Trophoblast cell (in vitro differentiated cells and primary cell): Measurements from ENCODE around the gene TRAT1.

ENCODE experiments used
- DNase-seq, 2 donors: peaks; one replicate each; pipeline ENCODE4 v3.0.0-alpha.2; 2016
- H2AFZ ChIP-seq: 2 replicates; pipeline ENCODE4 v1.6.1; 2013; ENCODE audit warnings: low read length, moderate library complexity, mild to moderate bottlenecking; ENCODE audit not compliant: insufficient read depth, poor library complexity
- H2AK5ac ChIP-seq: 2 replicates; pipeline ENCODE4 v1.6.1; 2013; ENCODE audit warnings: mild to moderate bottlenecking, low read length
- H2BK120ac ChIP-seq: 2 replicates; pipeline ENCODE4 v1.6.1; 2013; ENCODE audit warnings: low read length, mild to moderate bottlenecking, moderate library complexity; ENCODE audit not compliant: insufficient read depth, poor library complexity
- H2BK12ac ChIP-seq: 2 replicates; pipeline ENCODE4 v1.6.1; 2013; ENCODE audit warnings: mild to moderate bottlenecking, low read length, moderate library complexity
- H2BK5ac ChIP-seq: 2 replicates; pipeline ENCODE4 v1.6.1; 2013; ENCODE audit warnings: low read length, low read depth, moderate library complexity, mild to moderate bottlenecking; ENCODE audit not compliant: poor library complexity
- H3K14ac ChIP-seq: 2 replicates; pipeline ENCODE4 v1.6.1; 2013; ENCODE audit warnings: mild to moderate bottlenecking, low read length
- H3K18ac ChIP-seq: 2 replicates; pipeline ENCODE4 v1.6.1; 2013; ENCODE audit warnings: mild to moderate bottlenecking, low read length
- H3K23ac ChIP-seq: 2 replicates; pipeline ENCODE4 v1.6.1; 2013; ENCODE audit warnings: low read length
- H3K27ac ChIP-seq: 2 replicates; pipeline ENCODE4 v1.5.1; 2013; ENCODE audit warnings: low read depth, mild to moderate bottlenecking, inconsistent platforms, low read length, moderate library complexity
- H3K27me3 ChIP-seq: 2 replicates; pipeline ENCODE4 v1.6.1; 2013; ENCODE audit warnings: inconsistent platforms, mild to moderate bottlenecking, low read length, moderate library complexity; ENCODE audit not compliant: insufficient read depth
- H3K36me3 ChIP-seq, 2 experiments: 1 replicate in 1 of 2; 2 replicates in 1 of 2; pipeline ENCODE4 v1.6.1; 2013; ENCODE audit warnings: low read length in 2 of 2, mild to moderate bottlenecking in 2 of 2, moderate library complexity in 1 of 2; ENCODE audit not compliant: insufficient read depth in 2 of 2, control insufficient read depth in 1 of 2
- H3K4ac ChIP-seq: 2 replicates; pipeline ENCODE4 v1.6.1; 2013; ENCODE audit warnings: low read depth, mild to moderate bottlenecking, low read length, moderate library complexity
- H3K4me1 ChIP-seq, 2 experiments: 1 replicate in 1 of 2; 2 replicates in 1 of 2; pipeline ENCODE4 v1.6.1; 2013; ENCODE audit warnings: low read length in 2 of 2, mild to moderate bottlenecking in 2 of 2, moderate library complexity in 1 of 2; ENCODE audit not compliant: insufficient read depth in 2 of 2, control insufficient read depth in 1 of 2
- H3K4me2 ChIP-seq: 2 replicates; pipeline ENCODE4 v1.6.1; 2013; ENCODE audit warnings: inconsistent platforms, mild to moderate bottlenecking, low read length, moderate library complexity
- H3K4me3 ChIP-seq: 2 replicates; pipeline ENCODE4 v1.5.1; 2013; ENCODE audit warnings: mild to moderate bottlenecking, low read depth, low read length, inconsistent platforms
- H3K79me1 ChIP-seq: one replicate; pipeline ENCODE4 v1.6.1; 2013; ENCODE audit warnings: low read length
- H3K79me2 ChIP-seq: 2 replicates; pipeline ENCODE4 v1.6.1; 2013; ENCODE audit warnings: low read length, mild to moderate bottlenecking; ENCODE audit not compliant: control insufficient read depth, insufficient read depth, poor library complexity
- H3K9ac ChIP-seq: 2 replicates; pipeline ENCODE4 v1.6.1; 2013; ENCODE audit warnings: mild to moderate bottlenecking, low read length
- H3K9me3 ChIP-seq: 2 replicates; pipeline ENCODE4 v1.6.1; 2013; ENCODE audit warnings: low read depth, mild to moderate bottlenecking, control low read depth, inconsistent platforms, low read length; ENCODE audit not compliant: insufficient read depth
- H4K12ac ChIP-seq: 2 replicates; pipeline ENCODE4 v1.6.1; 2013; ENCODE audit warnings: low read depth, mild to moderate bottlenecking, low read length, moderate library complexity
- H4K8ac ChIP-seq: 2 replicates; pipeline ENCODE4 v1.6.1; 2013; ENCODE audit warnings: low read depth, mild to moderate bottlenecking, low read length, moderate library complexity
- H4K91ac ChIP-seq: one replicate; pipeline ENCODE4 v1.6.1; 2013; ENCODE audit warnings: low read depth, mild to moderate bottlenecking, low read length, moderate library complexity
- WGBS: extraction: QIAGEN DNeasy Blood & Tissue Kit; methylation state at CpG from one replicate; pipeline ENCODE4 v1.1.7; 2013; ENCODE audit warnings: missing lambda C conversion rate; ENCODE audit not compliant: insufficient read length, insufficient coverage; ENCODE audit errors: extremely low coverage; 5-methylcytosine and 5-hydroxymethylcytosine counted together

The TRAT1 gene

GRCh38 chr3:108791473-108791872 lies 31.1 kb upstream of the TRAT1 start:
- WGBS: no CpG with 5 or more reads among the region's 3 CpGs
- H3K4me3 ChIP-seq: no peak overlapping the region
- no peak overlapping the region for H4K8ac ChIP-seq
- H3K9me3 ChIP-seq: no peaks in the 10 kb centered on the region
- no peak overlapping the region for H3K4ac ChIP-seq
- no peaks in the 10 kb centered on the region for H3K36me3 ChIP-seq
- no peak for DNase-seq
- no peak overlapping the region for H3K14ac ChIP-seq
- H4K91ac ChIP-seq: no peak overlapping the region
- H2AK5ac ChIP-seq: no peak overlapping the region
- H3K4me1 ChIP-seq: no peaks in the 10 kb centered on the region
- no peak overlapping the region for H3K18ac ChIP-seq
- no peak overlapping the region for H3K27ac ChIP-seq
- no peak overlapping the region for H3K23ac ChIP-seq
- no peak overlapping the region for H2BK12ac ChIP-seq
- H2BK5ac ChIP-seq: no peak overlapping the region
- H3K79me1 ChIP-seq: no peaks in the 10 kb centered on the region
- no peak overlapping the region for H3K4me2 ChIP-seq
- no peak overlapping the region for H3K9ac ChIP-seq
- H4K12ac ChIP-seq: no peak overlapping the region
- H3K27me3 ChIP-seq: no peaks in the 10 kb centered on the region
- no peak overlapping the region for H2AFZ ChIP-seq
- no peak overlapping the region for H2BK120ac ChIP-seq
- no peaks in the 10 kb centered on the region for H3K79me2 ChIP-seq

GRCh38 chr3:108804437-108804836 lies 18.1 kb upstream of the TRAT1 start:
- peak in 1 of 2 donors; percentile 5 for DNase-seq
- H3K4me2 ChIP-seq: no peak overlapping the region
- H2BK120ac ChIP-seq: no peak overlapping the region
- no peak overlapping the region for H2AK5ac ChIP-seq
- H3K18ac ChIP-seq: no peak overlapping the region
- H2BK12ac ChIP-seq: no peak overlapping the region
- no peak overlapping the region for H4K12ac ChIP-seq
- H3K79me2 ChIP-seq: no peaks in the 10 kb centered on the region
- H3K4me3 ChIP-seq: no peak overlapping the region
- no peaks in the 10 kb centered on the region for H3K27me3 ChIP-seq
- no peak overlapping the region for H4K91ac ChIP-seq
- WGBS: no CpG with 5 or more reads among the region's 2 CpGs
- H3K79me1 ChIP-seq: no peaks in the 10 kb centered on the region
- no peak overlapping the region for H3K4ac ChIP-seq
- no peak overlapping the region for H3K23ac ChIP-seq
- no peak overlapping the region for H3K9ac ChIP-seq
- H2BK5ac ChIP-seq: no peak overlapping the region
- no peak overlapping the region for H3K14ac ChIP-seq
- no peak overlapping the region for H2AFZ ChIP-seq
- H3K9me3 ChIP-seq: no peaks in the 10 kb centered on the region
- no peak overlapping the region for H3K27ac ChIP-seq
- no peak overlapping the region for H4K8ac ChIP-seq
- no peaks in the 10 kb centered on the region for H3K4me1 ChIP-seq
- H3K36me3 ChIP-seq: no peaks in the 10 kb centered on the region

- Histone ChIP-seq H2BK120ac (no peak overlapping the region), H3K79me2 (no peaks in the 10 kb centered on the region), H2AFZ (no peak overlapping the region), H3K79me1 (no peaks in the 10 kb centered on the region), H3K4me3 (no peak overlapping the region), H3K27ac (no peak overlapping the region), H3K9ac (no peak overlapping the region), H3K4ac (no peak overlapping the region), H3K36me3 (no peaks in the 10 kb centered on the region), H2AK5ac (no peak overlapping the region), H3K4me1 (no peaks in the 10 kb centered on the region), H2BK12ac (no peak overlapping the region), H3K9me3 (no peaks in the 10 kb centered on the region), H3K18ac (no peak overlapping the region), H4K12ac (no peak overlapping the region), H3K23ac (no peak overlapping the region), H3K4me2 (no peak overlapping the region), H2BK5ac (no peak overlapping the region), H3K27me3 (no peaks in the 10 kb centered on the region), H3K14ac (no peak overlapping the region), H4K91ac (no peak overlapping the region), H4K8ac (no peak overlapping the region)
- no peak for DNase-seq
- WGBS: no CpG with 5 or more reads among the region's 4 CpGs
These were observed 17.6 kb upstream of the TRAT1 start for GRCh38 chr3:108804966-108805365.

- DNase-seq: no peak
- H4K12ac ChIP-seq: no peak overlapping the region
- H3K23ac ChIP-seq: no peak overlapping the region
- no peaks in the 10 kb centered on the region for H3K9me3 ChIP-seq
- no peak overlapping the region for H4K91ac ChIP-seq
- H3K4me3 ChIP-seq: no peak overlapping the region
- H2BK12ac ChIP-seq: no peak overlapping the region
- no peak overlapping the region for H3K4ac ChIP-seq
- H3K4me2 ChIP-seq: no peak overlapping the region
- H3K27me3 ChIP-seq: no peaks in the 10 kb centered on the region
- no peaks in the 10 kb centered on the region for H3K36me3 ChIP-seq
- no peak overlapping the region for H4K8ac ChIP-seq
- WGBS: no CpG with 5 or more reads among the region's 4 CpGs
- no peak overlapping the region for H2AFZ ChIP-seq
- H3K79me1 ChIP-seq: no peaks in the 10 kb centered on the region
- H3K79me2 ChIP-seq: no peaks in the 10 kb centered on the region
- H2BK5ac ChIP-seq: no peak overlapping the region
- no peak overlapping the region for H3K18ac ChIP-seq
- H3K27ac ChIP-seq: no peak overlapping the region
- H2BK120ac ChIP-seq: no peak overlapping the region
- no peak overlapping the region for H3K9ac ChIP-seq
- H2AK5ac ChIP-seq: no peak overlapping the region
- no peaks in the 10 kb centered on the region for H3K4me1 ChIP-seq
- H3K14ac ChIP-seq: no peak overlapping the region
These were observed 16.3 kb upstream of the TRAT1 start for GRCh38 chr3:108806316-108806715.
